Calu3 (cell line): Measurements from ENCODE around the gene RNF10. TPM values are rescaled to one million over a fixed set of nuclear protein-coding genes. Genes with fewer than 3 reads are reported as not detected.

Experiments
- BruUV-seq: library from RNA; stranded (reverse); fragments of 400-500 nt; replicated peaks from 2 replicates; lab custom pipeline; 2021; lab: Mats Ljungman, UMichigan
- CTCF ChIA-PET: fragments of 300-600 bp; sonication (Branson Sonifier 250); formaldehyde crosslinking; loops from one replicate; lab custom pipeline; 2022; ENCODE audit warnings: antibody characterized with exemption; lab: Charles Lee
- DNase-seq: peaks from one replicate; pipeline ENCODE4 v3.0.0; 2022
- H3K27ac Mint-ChIP-seq: one replicate; pipeline ENCODE4 v1.8.0; 2022; ENCODE audit warnings: mixed read lengths; ENCODE audit not compliant: unreplicated experiment
- H3K27me3 Mint-ChIP-seq: one replicate; pipeline ENCODE4 v1.8.0; 2022; ENCODE audit warnings: mixed read lengths; ENCODE audit not compliant: unreplicated experiment
- H3K36me3 Mint-ChIP-seq: one replicate; pipeline ENCODE4 v1.8.0; 2022; ENCODE audit warnings: mild to moderate bottlenecking, moderate library complexity, mixed read lengths; ENCODE audit not compliant: insufficient read depth, unreplicated experiment
- H3K4me1 Mint-ChIP-seq: one replicate; pipeline ENCODE4 v1.8.0; 2022; ENCODE audit warnings: mild to moderate bottlenecking, low read depth, mixed read lengths; ENCODE audit not compliant: unreplicated experiment
- H3K4me3 Mint-ChIP-seq: one replicate; pipeline ENCODE4 v1.8.0; 2022; ENCODE audit warnings: mild to moderate bottlenecking, low read depth, moderate library complexity, mixed read lengths; ENCODE audit not compliant: unreplicated experiment
- H3K9me3 Mint-ChIP-seq: one replicate; pipeline ENCODE4 v1.8.0; 2022; ENCODE audit warnings: low read depth, mixed read lengths; ENCODE audit not compliant: unreplicated experiment
- intact Hi-C: fragments of 100-400 bp; cut with micrococcal nuclease; formaldehyde crosslinking; loops from one replicate; pipeline ENCODE4 v1.10.0; 2022; ENCODE audit not compliant: unreplicated experiment
- total RNA-seq: library from RNA; stranded (reverse); gene quantifications from 2 replicates; pipeline ENCODE4 v1.2.3, GENCODE V29; 2022
- TF ChIP-seq, protein P1 (sequence below): fragments of 200-600 bp; IDR thresholded peaks from one replicate; pipeline ENCODE4 v1.8.0; 2022; ENCODE audit warnings: antibody characterized with exemption; ENCODE audit not compliant: unreplicated experiment

The RNF10 gene
- total RNA-seq, 1 experiment from 2014 or later: 206 TPM

DNA sequence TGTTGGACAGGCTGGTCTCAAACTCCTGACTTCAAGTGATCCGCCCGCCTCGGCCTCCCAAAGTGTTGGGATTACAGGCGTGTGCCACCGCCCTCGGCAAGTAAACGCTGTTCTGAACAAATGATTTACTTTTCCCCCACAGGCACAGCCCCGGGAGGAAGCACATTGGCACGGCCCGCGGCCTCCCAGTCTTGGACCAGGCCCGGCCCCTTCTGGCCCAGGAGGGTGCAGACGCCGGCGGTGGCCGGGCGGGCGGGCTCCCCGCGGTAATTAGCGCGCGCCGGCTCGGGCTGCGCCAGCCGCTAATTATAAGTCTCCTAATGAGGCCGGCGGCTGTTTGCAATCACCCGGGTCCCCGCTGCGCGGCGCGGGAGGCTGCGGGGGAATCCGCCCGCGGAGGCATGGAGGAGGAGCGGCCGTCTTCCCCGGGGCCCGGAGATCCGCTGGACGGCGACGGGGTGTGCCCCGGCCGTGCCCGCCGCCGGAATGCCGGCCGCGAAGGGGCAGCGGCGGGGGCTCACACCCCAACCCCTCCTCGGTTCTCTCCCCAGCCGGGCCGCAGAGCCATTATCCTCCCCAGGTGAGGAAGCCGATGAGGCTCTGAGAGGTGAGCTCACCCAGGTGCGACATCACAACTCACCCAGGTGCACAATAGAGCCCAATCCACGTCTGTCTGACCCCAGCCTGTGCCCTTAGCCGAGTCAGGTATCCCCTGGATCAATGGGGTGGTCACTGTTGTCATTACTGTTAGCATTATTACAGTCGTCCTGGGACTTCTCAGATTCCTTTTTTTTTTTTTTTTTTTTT, 50.4 kb downstream of the RNF10 start:
- Mint-ChIP-seq H3K36me3 (peaks cover 40% of the 10 kb centered on the region), H3K9me3 (no peaks in the 10 kb centered on the region), H3K27ac (no peak overlapping the region), H3K27me3 (peaks cover 14% of the 10 kb centered on the region), H3K4me3 (peak overlapping the region; percentile 71), H3K4me1 (peaks cover 17% of the 10 kb centered on the region)
- CTCF ChIA-PET: interaction anchor here (0.5 to 3.6 kb wide), 4 partner anchors 49 to 403 kb away, joined by 4 to 52 read pairs (median 4); partner anchors contain the start of gene CABP1
- DNase-seq: peak; percentile 74
- intact Hi-C loops: loop anchor here (1.0 to 10.0 kb wide), 4 partner anchors 273 to 526 kb away; partner anchors contain the start of gene HNF1A
- TF ChIP-seq, protein P1, sequence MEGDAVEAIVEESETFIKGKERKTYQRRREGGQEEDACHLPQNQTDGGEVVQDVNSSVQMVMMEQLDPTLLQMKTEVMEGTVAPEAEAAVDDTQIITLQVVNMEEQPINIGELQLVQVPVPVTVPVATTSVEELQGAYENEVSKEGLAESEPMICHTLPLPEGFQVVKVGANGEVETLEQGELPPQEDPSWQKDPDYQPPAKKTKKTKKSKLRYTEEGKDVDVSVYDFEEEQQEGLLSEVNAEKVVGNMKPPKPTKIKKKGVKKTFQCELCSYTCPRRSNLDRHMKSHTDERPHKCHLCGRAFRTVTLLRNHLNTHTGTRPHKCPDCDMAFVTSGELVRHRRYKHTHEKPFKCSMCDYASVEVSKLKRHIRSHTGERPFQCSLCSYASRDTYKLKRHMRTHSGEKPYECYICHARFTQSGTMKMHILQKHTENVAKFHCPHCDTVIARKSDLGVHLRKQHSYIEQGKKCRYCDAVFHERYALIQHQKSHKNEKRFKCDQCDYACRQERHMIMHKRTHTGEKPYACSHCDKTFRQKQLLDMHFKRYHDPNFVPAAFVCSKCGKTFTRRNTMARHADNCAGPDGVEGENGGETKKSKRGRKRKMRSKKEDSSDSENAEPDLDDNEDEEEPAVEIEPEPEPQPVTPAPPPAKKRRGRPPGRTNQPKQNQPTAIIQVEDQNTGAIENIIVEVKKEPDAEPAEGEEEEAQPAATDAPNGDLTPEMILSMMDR: no peak
- no TSS peak for BruUV-seq

DNA sequence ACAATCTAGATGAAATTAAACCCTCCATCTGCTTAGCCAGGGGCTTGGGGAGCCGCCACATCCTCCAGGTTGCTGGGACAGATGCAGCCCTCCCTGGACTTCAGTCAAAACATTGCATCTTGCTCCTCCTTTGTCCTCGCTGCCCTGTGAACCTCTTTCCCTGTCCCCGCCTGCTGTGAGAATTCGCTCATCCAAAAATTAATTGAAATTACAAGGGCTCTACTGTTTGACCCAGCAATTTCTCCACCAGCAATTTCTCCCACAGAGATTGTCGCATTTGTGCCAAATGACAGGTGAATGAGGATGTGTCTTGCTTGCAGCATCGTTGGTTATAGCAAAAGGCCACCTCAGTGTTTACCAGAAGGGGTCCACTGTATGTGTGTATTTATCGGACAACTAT, 52.0 kb downstream of the RNF10 start:
- H3K4me1 Mint-ChIP-seq: peaks cover 19% of the 10 kb centered on the region
- H3K27ac Mint-ChIP-seq: no peak overlapping the region
- CTCF ChIA-PET: no interaction called here
- H3K36me3 Mint-ChIP-seq: peaks cover 23% of the 10 kb centered on the region
- H3K9me3 Mint-ChIP-seq: no peaks in the 10 kb centered on the region
- peaks cover 14% of the 10 kb centered on the region for H3K27me3 Mint-ChIP-seq
- intact Hi-C loops: loop anchor here (10.0 kb wide), 1 partner anchor 389 kb away; the partner anchor contains the start of gene HNF1A
- BruUV-seq: no TSS peak
- TF ChIP-seq, protein P1: no peak
- no peak for DNase-seq
- H3K4me3 Mint-ChIP-seq: no peak overlapping the region

DNA sequence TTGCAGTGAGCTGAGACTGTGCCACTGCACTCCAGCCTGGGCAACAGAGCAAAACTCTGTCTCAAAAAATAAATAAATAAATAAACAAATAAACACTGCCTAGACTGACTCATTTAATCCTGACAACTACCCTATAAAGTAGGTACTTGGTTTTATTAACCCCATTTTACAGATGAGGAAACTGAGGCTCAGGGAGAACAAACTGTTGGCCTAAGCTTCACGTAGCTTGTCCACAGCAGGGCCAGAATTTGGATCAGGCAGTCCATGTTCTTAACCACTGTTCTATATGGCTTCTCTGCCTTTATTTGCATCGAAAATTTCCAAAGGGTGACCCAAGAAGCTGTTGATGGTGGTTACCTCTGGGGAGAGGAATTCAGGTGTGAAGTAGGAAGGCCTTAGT, 52.7 kb downstream of the RNF10 start:
- H3K36me3 Mint-ChIP-seq: peaks cover 17% of the 10 kb centered on the region
- TF ChIP-seq, protein P1: no peak
- peaks cover 14% of the 10 kb centered on the region for H3K27me3 Mint-ChIP-seq
- BruUV-seq: no TSS peak
- peaks cover 19% of the 10 kb centered on the region for H3K4me1 Mint-ChIP-seq
- CTCF ChIA-PET: no interaction called here
- no peaks in the 10 kb centered on the region for H3K9me3 Mint-ChIP-seq
- no peak for DNase-seq
- no peak overlapping the region for H3K4me3 Mint-ChIP-seq
- intact Hi-C loops: loop anchor here (10.0 kb wide), 1 partner anchor 388 kb away; the partner anchor contains the start of gene HNF1A
- H3K27ac Mint-ChIP-seq: no peak overlapping the region

DNA sequence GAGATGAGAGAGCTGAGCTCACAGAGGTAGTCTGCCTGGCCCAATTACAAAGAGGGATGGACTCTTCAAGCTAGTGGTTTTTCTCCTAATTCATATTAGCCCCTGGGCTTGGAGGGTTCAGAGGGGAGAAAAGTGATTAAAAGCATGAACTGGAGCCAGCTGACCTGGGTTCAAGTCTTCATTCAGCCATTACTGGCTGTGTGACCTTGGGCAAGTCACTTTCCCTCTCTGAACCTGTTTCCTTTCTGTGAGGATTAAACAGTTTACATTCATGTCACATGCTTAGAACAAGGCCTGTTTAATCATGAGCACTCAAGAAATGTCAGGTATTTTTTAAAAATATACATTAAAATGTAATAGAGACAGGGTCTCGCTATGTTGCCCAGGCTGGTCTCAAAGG, 54.2 kb downstream of the RNF10 start:
- Mint-ChIP-seq H3K9me3 (no peaks in the 10 kb centered on the region), H3K4me3 (no peak overlapping the region), H3K4me1 (peaks cover 14% of the 10 kb centered on the region), H3K27me3 (peaks cover 14% of the 10 kb centered on the region), H3K36me3 (peaks cover 10% of the 10 kb centered on the region), H3K27ac (no peak overlapping the region)
- CTCF ChIA-PET: interaction anchor here (0.8 kb wide), 1 partner anchor 61 kb away, joined by 3 read pairs; no protein-coding TSS in a partner anchor
- DNase-seq: no peak
- intact Hi-C loops: loop anchor here (10.0 kb wide), 1 partner anchor 386 kb away; the partner anchor contains the start of gene HNF1A
- TF ChIP-seq, protein P1: no peak
- no TSS peak for BruUV-seq
